HG03457 (cell line): ENCODE measurements around the gene PACSIN3.
"Not testable (repeated sequence)": the region's sequence is repeated elsewhere in the genome, so short reads cannot be mapped to it uniquely, and the experiment has no call there.

Experiments used
- ATAC-seq: cut with Tn5 transposase; IDR thresholded peaks from one replicate; pipeline ENCODE4 v1.9.1; 2021; ENCODE audit warnings: moderate number of reproducible peaks; ENCODE audit not compliant: unreplicated experiment

PACSIN3 gene

GRCh38 chr11:47198161-47198560 lies 11.9 kb upstream of the PACSIN3 start:
- ATAC-seq = not testable (repeated sequence)

GRCh38 chr11:47192111-47192510 lies 5.9 kb upstream of the PACSIN3 start:
- ATAC-seq = no peak

- not testable (repeated sequence) for ATAC-seq
Observed at GRCh38 chr11:47191137-47191536, 4.9 kb upstream of the PACSIN3 start.

- ATAC-seq = no peak
Observed at GRCh38 chr11:47189100-47189834, 3.0 kb upstream of the PACSIN3 start.

GRCh38 chr11:47188259-47188658 lies 2.0 kb upstream of the PACSIN3 start:
- no peak for ATAC-seq

- no peak for ATAC-seq
Observed at GRCh38 chr11:47187723-47188122, 1.5 kb upstream of the PACSIN3 start.

- no peak for ATAC-seq
Observed at GRCh38 chr11:47186700-47187695, 764 bp upstream of the PACSIN3 start.

GRCh38 chr11:47185305-47186075 lies 744 bp downstream of the PACSIN3 start:
- no peak for ATAC-seq

- no peak for ATAC-seq
Observed at GRCh38 chr11:47184711-47185304, 1.4 kb downstream of the PACSIN3 start.

- ATAC-seq = no peak
Observed at GRCh38 chr11:47183969-47184368, 2.3 kb downstream of the PACSIN3 start.

GRCh38 chr11:47183031-47183856 lies 3.0 kb downstream of the PACSIN3 start:
- ATAC-seq = no peak

GRCh38 chr11:47182380-47182779 lies 3.9 kb downstream of the PACSIN3 start:
- no peak for ATAC-seq

- no peak for ATAC-seq
Observed at GRCh38 chr11:47181271-47181670, 5.0 kb downstream of the PACSIN3 start.

GRCh38 chr11:47180006-47180787 lies 6.0 kb downstream of the PACSIN3 start:
- ATAC-seq = no peak

GRCh38 chr11:47179655-47179991 lies 6.6 kb downstream of the PACSIN3 start:
- no peak for ATAC-seq

GRCh38 chr11:47178737-47179654 lies 7.2 kb downstream of the PACSIN3 start:
- ATAC-seq = no peak

- ATAC-seq = no peak
Observed at GRCh38 chr11:47178316-47178715, 7.9 kb downstream of the PACSIN3 start.

- ATAC-seq = no peak
Observed at GRCh38 chr11:47177846-47178245, 8.4 kb downstream of the PACSIN3 start.
